DND-41 (cell line): ENCODE data around the gene INHBC.

Source experiments
- ATAC-seq: fragments of 200-7000 bp; cut with Tn5 transposase; 3 replicates; pipeline ENCODE4 v1.9.1; 2021; ENCODE audit warnings: low read depth; ENCODE audit not compliant: insufficient read depth
- DNase-seq: peaks from one replicate; pipeline ENCODE4 v3.0.0-alpha.2; 2020
- H2AFZ ChIP-seq: 2 replicates; pipeline ENCODE4 v1.6.0; 2012; ENCODE audit warnings: low read depth, low read length
- H3K27ac ChIP-seq: 2 replicates; pipeline ENCODE4 v1.5.1; 2012; ENCODE audit warnings: low read length, inconsistent platforms
- H3K27me3 ChIP-seq: fragments of 200-600 bp; sonication (generic); 2 replicates; pipeline ENCODE4 v1.6.0; 2012; ENCODE audit warnings: low read length, mild to moderate bottlenecking, inconsistent platforms; ENCODE audit not compliant: insufficient read depth, poor library complexity
- H3K36me3 ChIP-seq: 2 replicates; pipeline ENCODE4 v1.5.1; 2012; ENCODE audit warnings: low read length, inconsistent platforms; ENCODE audit not compliant: insufficient read depth
- H3K4me1 ChIP-seq: 2 replicates; pipeline ENCODE4 v1.5.1; 2012; ENCODE audit warnings: mild to moderate bottlenecking, low read length; ENCODE audit not compliant: insufficient read depth
- H3K4me2 ChIP-seq: 2 replicates; pipeline ENCODE4 v1.6.0; 2012; ENCODE audit warnings: mild to moderate bottlenecking, moderate library complexity, low read length, inconsistent platforms; ENCODE audit not compliant: insufficient read depth
- H3K4me3 ChIP-seq, 2 experiments: fragments of 200-600 bp in 1 of 2; shearing (Covaris generic) in 1 of 2; 2 replicates each; pipeline ENCODE4 v1.5.1; 2012 to 2016; ENCODE audit warnings: inconsistent platforms in 2 of 2, low read length in 2 of 2, mild to moderate bottlenecking in 2 of 2, low read depth in 1 of 2, moderate library complexity in 1 of 2
- H3K79me2 ChIP-seq: 2 replicates; pipeline ENCODE4 v1.6.0; 2012; ENCODE audit warnings: low read length, inconsistent platforms; ENCODE audit not compliant: insufficient read depth
- H3K9ac ChIP-seq: 2 replicates; pipeline ENCODE4 v1.6.0; 2012; ENCODE audit warnings: low read depth, mild to moderate bottlenecking, inconsistent platforms, low read length, moderate library complexity
- H3K9me3 ChIP-seq: 2 replicates; pipeline ENCODE4 v1.5.1; 2012; ENCODE audit warnings: low read length, moderate library complexity, mild to moderate bottlenecking, inconsistent platforms; ENCODE audit not compliant: insufficient read depth, severe bottlenecking
- H4K20me1 ChIP-seq: 2 replicates; pipeline ENCODE4 v1.6.0; 2012; ENCODE audit warnings: low read length; ENCODE audit not compliant: insufficient read depth
- CTCF ChIP-seq: IDR thresholded peaks from 2 replicates; pipeline ENCODE4 v1.5.1; 2012; ENCODE audit warnings: borderline replicate concordance, low read length, moderate library complexity, mild to moderate bottlenecking; ENCODE audit not compliant: poor library complexity, severe bottlenecking; ENCODE audit errors: extremely low read depth
- EZH2 ChIP-seq: IDR thresholded peaks from 3 replicates; pipeline ENCODE4 v1.6.1; 2012; ENCODE audit warnings: borderline replicate concordance, low read depth, mild to moderate bottlenecking, moderate library complexity, low read length, inconsistent platforms; ENCODE audit not compliant: severe bottlenecking

Gene INHBC

GRCh38 chr12:57474862-57475261 lies 40.3 kb downstream of the INHBC start:
- Histone ChIP-seq H3K27me3 (no peaks in the 10 kb centered on the region), H3K27ac (no peak overlapping the region), H3K9me3 (no peaks in the 10 kb centered on the region), H3K79me2 (peaks cover 14% of the 10 kb centered on the region), H3K9ac (no peak overlapping the region), H3K4me1 (peaks cover 31% of the 10 kb centered on the region), H3K4me3 (no peak overlapping the region), H2AFZ (no peak overlapping the region), H3K4me2 (no peak overlapping the region), H3K36me3 (peaks cover 15% of the 10 kb centered on the region), H4K20me1 (no peaks in the 10 kb centered on the region)
- no peak for ATAC-seq
- TF ChIP-seq EZH2, result no peak
- TF ChIP-seq CTCF, result no peak
- DNase-seq, result no peak

- DNase-seq, result no peak
- no peaks in the 10 kb centered on the region for H3K9me3 ChIP-seq
- no peaks in the 10 kb centered on the region for H4K20me1 ChIP-seq
- no peak for ATAC-seq
- peaks cover 31% of the 10 kb centered on the region for H3K4me1 ChIP-seq
- H2AFZ ChIP-seq, result no peak overlapping the region
- peak overlapping the region; percentile 90 for H3K4me2 ChIP-seq
- no peaks in the 10 kb centered on the region for H3K27me3 ChIP-seq
- no peak overlapping the region; the same call in 1 of the 2 replicates for H3K9ac ChIP-seq
- H3K79me2 ChIP-seq, result peaks cover 14% of the 10 kb centered on the region
- no peak overlapping the region for H3K4me3 ChIP-seq
- TF ChIP-seq EZH2 (no peak), CTCF (no peak)
- peaks cover 15% of the 10 kb centered on the region for H3K36me3 ChIP-seq
- H3K27ac ChIP-seq, result no peak overlapping the region
Observed at GRCh38 chr12:57475271-57476161, 40.9 kb downstream of the INHBC start.

GRCh38 chr12:57476162-57476992 lies 41.8 kb downstream of the INHBC start:
- Histone ChIP-seq H3K27me3 (no peaks in the 10 kb centered on the region), H3K4me3 (peak overlapping the region; percentile 39 to 74; a peak in 3 of 4 replicates), H3K4me2 (peak overlapping the region; percentile 90), H3K36me3 (peaks cover 15% of the 10 kb centered on the region), H3K9me3 (no peaks in the 10 kb centered on the region), H3K27ac (peak overlapping the region; percentile 91), H4K20me1 (no peaks in the 10 kb centered on the region), H3K9ac (peak overlapping the region; percentile 83), H2AFZ (peak overlapping the region; percentile 63), H3K79me2 (peaks cover 14% of the 10 kb centered on the region), H3K4me1 (peaks cover 31% of the 10 kb centered on the region)
- no peak for ATAC-seq
- peak; percentile 38 for DNase-seq
- TF ChIP-seq CTCF, result peak; percentile 36
- TF ChIP-seq EZH2, result no peak
